Measurements from ENCODE around the gene HIVEP3.
A peak's percentile ranks its signal among the peaks of the same experiment; 100 is the strongest.

The HIVEP3 gene

DNA sequence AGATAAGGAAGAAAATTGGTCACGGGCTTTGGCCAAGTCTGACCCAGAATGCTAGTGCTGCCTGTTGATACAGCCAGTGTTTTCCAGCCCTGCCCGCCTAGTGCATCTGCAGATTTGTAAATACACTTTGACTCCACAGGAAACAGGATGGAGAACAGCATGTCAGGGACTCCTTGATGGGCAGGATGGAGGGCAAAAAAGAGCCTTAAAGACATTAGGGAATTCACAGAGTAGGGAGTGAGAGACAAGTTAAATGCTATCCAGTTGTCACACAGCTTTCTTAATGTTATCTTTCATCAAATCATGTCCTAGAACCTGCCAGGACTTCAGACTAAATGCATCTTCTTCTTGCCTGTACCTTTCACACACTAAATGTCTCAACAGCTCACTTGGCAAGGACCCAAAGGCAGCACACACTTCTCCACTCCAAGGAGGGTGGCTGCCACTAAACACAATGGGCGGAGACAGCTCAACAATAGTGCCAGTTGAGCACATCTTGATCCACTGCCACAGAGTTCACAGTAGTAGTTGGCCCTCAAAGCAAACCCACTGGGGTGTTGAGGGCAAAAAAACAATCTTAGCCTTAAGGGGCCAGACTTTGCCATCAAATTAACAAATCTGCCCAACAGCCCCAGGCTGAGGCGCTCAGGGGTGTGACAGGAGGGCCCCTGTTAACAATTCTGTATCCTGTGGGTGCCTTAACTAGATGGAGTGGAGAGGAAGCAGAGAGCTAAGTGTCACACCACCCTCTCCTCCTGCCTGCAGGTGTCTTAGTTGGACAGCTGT lies 2.7 kb downstream of the HIVEP3 start:
- no peaks in the 10 kb centered on the region for H3K36me3 Mint-ChIP-seq (ENCODE audit: low read depth)
- H3K27me3 Mint-ChIP-seq (ENCODE audit: low read depth) = peaks cover 54% of the 10 kb centered on the region
- H3K27ac Mint-ChIP-seq = no peak overlapping the region
- H3K9me3 Mint-ChIP-seq = peaks cover 1% of the 10 kb centered on the region
- H3K4me1 Mint-ChIP-seq = peaks cover 41% of the 10 kb centered on the region
- TF ChIP-seq, protein P1, sequence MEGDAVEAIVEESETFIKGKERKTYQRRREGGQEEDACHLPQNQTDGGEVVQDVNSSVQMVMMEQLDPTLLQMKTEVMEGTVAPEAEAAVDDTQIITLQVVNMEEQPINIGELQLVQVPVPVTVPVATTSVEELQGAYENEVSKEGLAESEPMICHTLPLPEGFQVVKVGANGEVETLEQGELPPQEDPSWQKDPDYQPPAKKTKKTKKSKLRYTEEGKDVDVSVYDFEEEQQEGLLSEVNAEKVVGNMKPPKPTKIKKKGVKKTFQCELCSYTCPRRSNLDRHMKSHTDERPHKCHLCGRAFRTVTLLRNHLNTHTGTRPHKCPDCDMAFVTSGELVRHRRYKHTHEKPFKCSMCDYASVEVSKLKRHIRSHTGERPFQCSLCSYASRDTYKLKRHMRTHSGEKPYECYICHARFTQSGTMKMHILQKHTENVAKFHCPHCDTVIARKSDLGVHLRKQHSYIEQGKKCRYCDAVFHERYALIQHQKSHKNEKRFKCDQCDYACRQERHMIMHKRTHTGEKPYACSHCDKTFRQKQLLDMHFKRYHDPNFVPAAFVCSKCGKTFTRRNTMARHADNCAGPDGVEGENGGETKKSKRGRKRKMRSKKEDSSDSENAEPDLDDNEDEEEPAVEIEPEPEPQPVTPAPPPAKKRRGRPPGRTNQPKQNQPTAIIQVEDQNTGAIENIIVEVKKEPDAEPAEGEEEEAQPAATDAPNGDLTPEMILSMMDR (IDR thresholded peaks at IDR 0.05; ENCODE audit: unreplicated experiment in 3 of 3) = no peak
- H3K4me3 Mint-ChIP-seq = peak overlapping the region in 2 of 3 experiments; percentile 58 to 73

DNA sequence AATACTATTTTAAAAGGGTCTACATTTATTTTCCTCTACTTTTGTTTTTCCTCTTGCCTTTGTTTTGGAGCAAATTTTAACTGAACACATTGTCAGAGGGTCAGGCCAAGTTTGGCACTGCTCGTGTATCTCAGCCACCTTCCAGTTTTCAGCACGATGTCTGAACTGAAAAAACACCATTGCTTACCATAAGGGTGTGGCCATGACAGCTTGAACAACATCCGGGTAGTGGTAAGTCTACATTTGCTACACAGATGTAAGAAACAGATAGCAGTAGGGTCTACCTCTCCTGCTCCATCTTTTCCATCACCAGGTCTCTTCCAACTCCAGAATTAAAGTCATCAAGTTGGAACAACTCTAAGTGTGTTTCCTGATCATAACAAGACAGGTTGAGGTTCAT lies 4.2 kb downstream of the HIVEP3 start:
- H3K36me3 Mint-ChIP-seq (ENCODE audit: low read depth) = no peaks in the 10 kb centered on the region
- H3K4me3 Mint-ChIP-seq = no peak overlapping the region
- TF ChIP-seq, protein P1 (IDR thresholded peaks at IDR 0.05; ENCODE audit: unreplicated experiment in 3 of 3) = no peak
- H3K27ac Mint-ChIP-seq = no peak overlapping the region
- peaks cover 42% of the 10 kb centered on the region for H3K27me3 Mint-ChIP-seq (ENCODE audit: low read depth)
- H3K4me1 Mint-ChIP-seq = peaks cover 34% of the 10 kb centered on the region
- peaks cover 7% of the 10 kb centered on the region for H3K9me3 Mint-ChIP-seq

DNA sequence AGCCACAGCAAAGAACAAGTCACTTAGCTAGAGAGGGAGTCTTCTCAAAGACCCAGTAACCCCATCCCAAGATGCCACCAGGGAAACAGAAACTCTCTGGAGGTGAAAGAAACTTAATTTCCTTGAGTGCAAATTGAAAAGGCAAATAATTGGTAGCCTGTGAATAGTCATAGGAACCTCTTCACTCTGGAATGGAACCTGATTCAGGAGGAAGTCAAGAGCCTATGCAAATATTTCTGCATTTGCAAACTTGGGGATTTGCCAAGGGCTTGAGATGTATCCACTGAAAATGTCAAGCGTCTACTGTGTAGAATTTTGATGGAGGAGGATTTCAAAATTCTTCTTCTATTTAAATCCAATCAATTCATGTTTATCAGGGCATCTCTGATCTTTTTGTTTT lies 5.7 kb downstream of the HIVEP3 start:
- H3K27ac Mint-ChIP-seq = no peak overlapping the region
- no peak overlapping the region for H3K4me3 Mint-ChIP-seq
- TF ChIP-seq, protein P1 (IDR thresholded peaks at IDR 0.05; ENCODE audit: unreplicated experiment in 3 of 3) = no peak
- H3K36me3 Mint-ChIP-seq (ENCODE audit: low read depth) = no peaks in the 10 kb centered on the region
- H3K9me3 Mint-ChIP-seq = peaks cover 13% of the 10 kb centered on the region
- peaks cover 28% of the 10 kb centered on the region for H3K27me3 Mint-ChIP-seq (ENCODE audit: low read depth)
- H3K4me1 Mint-ChIP-seq = peaks cover 19% of the 10 kb centered on the region

DNA sequence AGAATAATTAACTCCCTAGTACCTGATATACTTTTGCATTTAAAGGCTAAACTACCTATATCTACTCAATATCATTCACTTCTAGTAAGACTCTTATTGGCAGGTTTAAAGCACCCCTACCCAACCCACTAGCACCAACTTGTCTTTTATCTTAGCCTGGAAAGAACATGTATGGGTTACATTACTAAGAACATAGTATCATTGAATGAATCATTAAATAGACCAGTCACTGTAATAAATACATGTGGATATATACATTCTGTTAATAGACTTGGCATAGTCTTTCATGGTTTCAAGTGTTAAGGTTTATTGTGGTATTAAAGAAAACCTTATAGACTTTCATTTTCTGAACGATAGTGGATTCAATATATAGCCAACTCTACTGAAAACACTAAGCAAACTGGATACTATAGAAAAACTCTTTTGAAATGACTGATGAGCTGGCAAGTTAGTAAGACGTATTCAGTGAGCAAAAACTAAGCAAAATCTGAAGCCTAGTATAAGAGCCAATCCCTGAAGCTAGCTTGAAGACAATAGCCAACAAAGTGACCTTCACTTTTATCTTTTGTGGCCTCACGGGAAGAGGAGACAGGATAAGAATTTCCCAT lies 10.3 kb downstream of the HIVEP3 start:
- Mint-ChIP-seq H3K27ac (no peak overlapping the region), H3K36me3 (ENCODE audit: low read depth) (no peaks in the 10 kb centered on the region), H3K4me1 (no peaks in the 10 kb centered on the region), H3K27me3 (ENCODE audit: low read depth) (peaks cover 23% of the 10 kb centered on the region), H3K4me3 (no peak overlapping the region), H3K9me3 (peaks cover 13% of the 10 kb centered on the region)
- TF ChIP-seq, protein P1 (IDR thresholded peaks at IDR 0.05; ENCODE audit: unreplicated experiment in 3 of 3) = no peak

DNA sequence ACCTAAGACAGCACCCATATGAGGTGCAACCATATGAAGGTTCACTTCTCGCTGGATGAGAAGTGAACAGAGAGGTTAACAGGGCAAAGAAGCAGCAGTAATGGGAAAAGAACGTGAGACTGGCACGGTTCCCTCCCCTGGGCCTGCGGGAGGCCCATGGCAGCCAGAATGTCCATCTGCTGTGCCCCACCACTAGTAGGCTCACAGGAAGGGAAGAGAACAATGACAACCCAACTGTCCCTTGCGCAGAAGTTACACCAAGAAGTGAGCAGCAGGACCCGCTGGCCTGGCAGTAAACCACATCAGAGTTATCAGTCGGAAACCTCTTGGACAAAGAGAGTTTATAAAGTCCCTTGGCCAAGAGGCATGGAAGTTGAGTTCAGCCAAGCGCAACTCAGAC lies 11.3 kb downstream of the HIVEP3 start:
- Mint-ChIP-seq H3K27ac (no peak overlapping the region), H3K9me3 (peaks cover 13% of the 10 kb centered on the region), H3K36me3 (ENCODE audit: low read depth) (no peaks in the 10 kb centered on the region), H3K4me3 (no peak overlapping the region), H3K27me3 (ENCODE audit: low read depth) (peaks cover 17% of the 10 kb centered on the region), H3K4me1 (no peaks in the 10 kb centered on the region)
- TF ChIP-seq, protein P1 (IDR thresholded peaks at IDR 0.05; ENCODE audit: unreplicated experiment in 3 of 3) = no peak

All from nephron (organoid).